Peyer's patch (tissue), 4 donors: ENCODE results near the gene PTBP1. TPM values are rescaled to one million over a fixed set of nuclear protein-coding genes. Genes with fewer than 3 reads are reported as not detected.
A peak's percentile ranks its signal among the peaks of the same experiment; 100 is the strongest.
"Not testable (repeated sequence)": the region's sequence is repeated elsewhere in the genome, so short reads cannot be mapped to it uniquely, and the experiment has no call there.

Experiments
- DNase-seq, 3 donors: peaks; one replicate each; pipeline ENCODE4 v3.0.0-alpha.2; 2017 to 2019
- H3K27ac ChIP-seq, 4 donors: fragments of 200-600 bp; sonication (generic); one replicate each; pipeline ENCODE4 v1.5.1; 2016 to 2019
- H3K27me3 ChIP-seq, 2 donors: fragments of 200-600 bp; sonication (generic); one replicate each; pipeline ENCODE4 v1.5.1; 2019
- H3K36me3 ChIP-seq, 3 donors: fragments of 200-600 bp; sonication (generic); one replicate each; pipeline ENCODE4 v1.5.1; 2016 to 2019
- H3K4me1 ChIP-seq, 4 donors: fragments of 200-600 bp; sonication (generic); one replicate each; pipeline ENCODE4 v1.5.1; 2016 to 2019
- H3K4me3 ChIP-seq, 4 donors: fragments of 200-600 bp; sonication (generic); 1 replicate in 3 of 4; 2 replicates in 1 of 4; pipeline ENCODE4 v1.5.1; 2016 to 2019; ENCODE audit warnings: mild to moderate bottlenecking in 1 of 4
- H3K9me3 ChIP-seq, 4 donors: fragments of 200-600 bp; sonication (generic); one replicate each; pipeline ENCODE4 v1.5.1; 2016 to 2019; ENCODE audit warnings: mild to moderate bottlenecking in 1 of 4
- POLR2A ChIP-seq, 2 donors: fragments of 450-650 bp; IDR thresholded peaks; one replicate each; pipeline ENCODE4 v1.5.1; 2017; ENCODE audit warnings: antibody characterized with exemption in 2 of 2, mild to moderate bottlenecking in 2 of 2, moderate library complexity in 2 of 2
- total RNA-seq, 4 donors: library from RNA; depleted of rRNA; stranded (reverse); fragments of >200 nt; gene quantifications; one replicate each; pipeline ENCODE4 v1.1.0, GENCODE V29; 2016
- TF ChIP-seq, protein P1 (sequence below), 6 experiments: fragments of 450-650 bp in 4 of 6; fragments of 200-600 bp in 2 of 6; sonication (generic) in 1 of 6; IDR thresholded peaks; one replicate each; pipeline ENCODE4 v1.5.1; 2017 to 2019; ENCODE audit warnings: antibody characterized with exemption in 6 of 6, mild to moderate bottlenecking in 3 of 6, moderate library complexity in 1 of 6

Gene PTBP1
- total RNA-seq, 4 donors from 2014 or later = 173 to 436 (median 229) TPM

DNA sequence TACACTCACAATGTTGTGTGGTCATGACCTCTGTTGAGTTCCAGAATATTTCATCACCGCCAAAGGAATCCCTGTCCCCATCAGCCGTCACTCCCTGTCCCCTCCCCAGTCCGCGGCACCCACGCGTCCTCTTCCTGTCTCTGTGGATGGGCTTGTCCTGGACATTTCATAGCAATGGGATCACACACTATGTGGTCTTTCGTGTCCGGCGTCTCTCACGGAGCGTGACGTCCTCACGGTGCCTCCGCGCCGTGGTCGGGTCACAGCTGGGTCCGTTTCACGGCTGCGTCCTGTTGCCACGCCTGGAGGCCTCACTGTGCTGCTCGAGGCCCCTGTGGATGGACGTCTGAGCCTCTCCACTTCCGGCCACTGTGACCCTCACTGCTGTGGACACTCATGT lies 37.0 kb downstream of the PTBP1 start:
- DNase-seq = no peak
- no peak for TF ChIP-seq POLR2A (IDR thresholded peaks at IDR 0.05)
- TF ChIP-seq, protein P1, sequence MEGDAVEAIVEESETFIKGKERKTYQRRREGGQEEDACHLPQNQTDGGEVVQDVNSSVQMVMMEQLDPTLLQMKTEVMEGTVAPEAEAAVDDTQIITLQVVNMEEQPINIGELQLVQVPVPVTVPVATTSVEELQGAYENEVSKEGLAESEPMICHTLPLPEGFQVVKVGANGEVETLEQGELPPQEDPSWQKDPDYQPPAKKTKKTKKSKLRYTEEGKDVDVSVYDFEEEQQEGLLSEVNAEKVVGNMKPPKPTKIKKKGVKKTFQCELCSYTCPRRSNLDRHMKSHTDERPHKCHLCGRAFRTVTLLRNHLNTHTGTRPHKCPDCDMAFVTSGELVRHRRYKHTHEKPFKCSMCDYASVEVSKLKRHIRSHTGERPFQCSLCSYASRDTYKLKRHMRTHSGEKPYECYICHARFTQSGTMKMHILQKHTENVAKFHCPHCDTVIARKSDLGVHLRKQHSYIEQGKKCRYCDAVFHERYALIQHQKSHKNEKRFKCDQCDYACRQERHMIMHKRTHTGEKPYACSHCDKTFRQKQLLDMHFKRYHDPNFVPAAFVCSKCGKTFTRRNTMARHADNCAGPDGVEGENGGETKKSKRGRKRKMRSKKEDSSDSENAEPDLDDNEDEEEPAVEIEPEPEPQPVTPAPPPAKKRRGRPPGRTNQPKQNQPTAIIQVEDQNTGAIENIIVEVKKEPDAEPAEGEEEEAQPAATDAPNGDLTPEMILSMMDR (IDR thresholded peaks at IDR 0.05) = no peak
- Histone ChIP-seq H3K4me3 (no peak overlapping the region), H3K27ac (no peak overlapping the region), H3K4me1 (no peaks in the 10 kb centered on the region), H3K9me3 (no peaks in the 10 kb centered on the region), H3K27me3 (peaks cover 0 to 9% of the 10 kb centered on the region in 2 donors), H3K36me3 (no peaks in the 10 kb centered on the region)

DNA sequence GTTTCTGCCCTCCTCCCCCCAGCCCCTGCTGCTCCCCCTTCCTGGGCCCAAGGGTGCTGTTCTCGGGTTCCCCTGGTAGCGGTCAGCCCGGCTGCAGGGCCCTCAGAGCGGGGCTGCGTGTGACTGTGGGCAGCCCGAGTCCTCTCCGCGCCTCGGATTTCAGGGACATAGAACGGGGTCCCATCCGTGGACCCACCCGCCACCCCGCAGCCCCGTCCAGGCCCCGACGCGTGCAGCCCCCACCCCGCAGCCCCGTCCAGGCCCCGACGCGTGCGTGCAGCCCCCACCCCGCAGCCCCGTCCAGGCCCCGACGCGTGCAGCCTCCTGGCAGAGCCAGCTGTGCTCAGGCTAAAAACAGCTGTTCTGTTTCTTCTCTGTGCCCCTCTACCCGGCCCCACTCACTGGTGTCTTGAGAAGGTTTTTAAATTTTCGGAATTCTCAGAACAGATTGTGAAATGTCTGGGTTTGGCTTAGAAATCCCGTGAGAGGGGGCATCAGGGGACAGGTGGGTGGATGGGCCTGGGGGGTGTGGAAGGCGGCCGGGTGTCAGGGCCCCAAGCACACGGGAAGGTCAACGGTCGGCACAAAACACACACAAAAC lies 38.1 kb downstream of the PTBP1 start:
- Histone ChIP-seq H3K4me3 (no peak overlapping the region), H3K4me1 (no peaks in the 10 kb centered on the region), H3K9me3 (no peaks in the 10 kb centered on the region), H3K27ac (no peak overlapping the region), H3K27me3 (peaks cover 0 to 9% of the 10 kb centered on the region in 2 donors), H3K36me3 (no peaks in the 10 kb centered on the region)
- peak in 1 of 3 donors; percentile 51 for DNase-seq
- TF ChIP-seq, protein P1 (IDR thresholded peaks at IDR 0.05) = no peak
- no peak for TF ChIP-seq POLR2A (IDR thresholded peaks at IDR 0.05)

DNA sequence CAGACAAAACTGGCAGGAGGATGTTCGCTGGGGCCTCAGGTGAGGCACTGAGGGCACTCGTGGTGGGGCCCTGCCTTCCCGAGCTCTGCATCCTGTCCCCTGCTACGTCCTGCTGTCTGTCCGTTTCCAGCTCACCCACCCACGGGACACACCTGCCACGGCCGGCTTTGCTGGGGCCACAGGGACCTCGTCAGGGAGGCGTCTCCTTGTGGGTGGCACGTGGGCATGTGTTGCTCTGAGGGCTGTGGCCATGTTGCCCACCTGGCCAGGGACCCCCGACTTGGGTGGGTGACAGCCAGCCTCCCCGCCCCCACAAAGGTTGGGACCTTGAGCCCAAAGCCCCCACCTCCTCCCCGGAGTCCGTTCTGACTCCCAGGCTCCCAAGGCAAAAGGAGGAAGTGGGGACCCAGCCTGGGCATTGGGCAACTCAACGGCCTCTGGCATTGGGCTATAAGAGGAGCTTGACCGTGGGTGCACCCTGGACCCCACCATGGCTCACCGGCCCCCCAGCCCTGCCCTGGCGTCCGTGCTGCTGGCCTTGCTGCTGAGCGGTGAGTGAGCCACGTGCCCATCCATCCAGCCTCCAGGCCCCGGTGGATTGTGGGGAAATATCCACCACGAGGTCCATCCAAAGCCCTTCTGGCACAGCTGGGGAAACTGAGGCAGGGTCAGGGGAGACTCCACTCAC lies 43.4 kb downstream of the PTBP1 start, which contains the start of gene PRTN3:
PRTN3 (plus strand) TSS at position 481 of the 688 bp plus-strand sequence; CDS start at position 491, 10 bp downstream.
- TF ChIP-seq, protein P1 (IDR thresholded peaks at IDR 0.05) = no peak
- TF ChIP-seq POLR2A (IDR thresholded peaks at IDR 0.05) = no peak
- DNase-seq = peak in 1 of 3 donors; percentile 37
- Histone ChIP-seq H3K9me3 (no peaks in the 10 kb centered on the region), H3K4me3 (no peak within 1 kb of the TSS), H3K27ac (no peak within 1 kb of the TSS), H3K36me3 (no peaks in the 10 kb centered on the region), H3K27me3 (peaks cover 0 to 14% of the 10 kb centered on the region in 2 donors), H3K4me1 (peaks cover 0 to 11% (median 6%) of the 10 kb centered on the region in 4 donors)

DNA sequence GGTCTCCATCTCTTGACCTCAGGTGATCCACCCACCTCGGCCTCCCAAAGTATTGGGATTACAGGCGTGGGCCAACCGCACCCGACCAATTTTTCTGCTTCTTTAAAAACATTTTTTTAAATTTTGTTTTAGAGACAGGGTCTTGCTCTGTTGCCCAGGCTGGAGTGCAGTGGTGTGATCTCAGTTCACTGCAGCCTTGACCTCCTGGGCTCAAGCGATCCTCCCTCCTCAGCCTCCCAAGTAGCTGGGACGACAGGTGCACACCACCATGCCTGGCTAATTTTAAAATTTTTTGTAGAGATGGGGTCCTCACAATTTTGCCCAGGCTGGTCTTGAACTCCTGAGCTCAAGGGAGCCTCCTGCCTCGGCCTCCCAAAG lies 45.5 kb downstream of the PTBP1 start:
- not testable (repeated sequence) for DNase-seq, H3K36me3 ChIP-seq, H3K27ac ChIP-seq, H3K9me3 ChIP-seq, H3K4me3 ChIP-seq
- Histone ChIP-seq H3K27me3 (peaks cover 0 to 22% of the 10 kb centered on the region in 2 donors), H3K4me1 (peaks cover 0 to 11% (median 6%) of the 10 kb centered on the region in 4 donors)

DNA sequence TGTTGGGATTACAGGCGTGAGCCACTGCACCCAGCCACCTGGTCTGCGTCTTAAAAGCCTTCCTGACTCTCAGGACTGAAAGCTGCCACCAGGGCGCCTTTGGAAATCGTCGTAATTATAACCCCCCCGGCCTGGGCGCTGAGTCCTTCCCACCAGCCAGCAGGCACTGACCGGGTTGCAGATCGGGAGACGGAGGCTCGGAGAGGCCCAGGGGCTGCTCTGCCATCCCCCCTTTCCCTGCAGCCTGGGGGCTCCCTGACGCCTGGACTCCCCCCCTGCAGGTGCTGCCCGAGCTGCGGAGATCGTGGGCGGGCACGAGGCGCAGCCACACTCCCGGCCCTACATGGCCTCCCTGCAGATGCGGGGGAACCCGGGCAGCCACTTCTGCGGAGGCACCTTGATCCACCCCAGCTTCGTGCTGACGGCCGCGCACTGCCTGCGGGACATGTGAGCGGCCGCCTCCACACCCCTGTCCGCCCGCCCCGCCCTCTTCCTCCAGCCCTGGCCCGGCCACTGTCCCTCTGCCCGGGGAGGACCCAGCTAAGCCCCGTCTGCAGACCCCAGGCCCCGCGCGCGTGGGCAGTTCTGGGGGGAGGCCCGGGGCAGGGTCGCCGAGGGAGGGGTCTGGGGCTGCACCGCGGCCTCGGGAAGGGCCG lies 46.1 kb downstream of the PTBP1 start:
- peaks cover 0 to 11% (median 6%) of the 10 kb centered on the region in 4 donors for H3K4me1 ChIP-seq
- H3K4me3 ChIP-seq = peak overlapping the region in 2 of 4 donors; percentile 22 to 24
- H3K27ac ChIP-seq = no peak overlapping the region
- no peak for TF ChIP-seq POLR2A (IDR thresholded peaks at IDR 0.05)
- TF ChIP-seq, protein P1 (IDR thresholded peaks at IDR 0.05) = no peak
- no peaks in the 10 kb centered on the region for H3K36me3 ChIP-seq
- peak in 1 of 3 donors; percentile 50 for DNase-seq
- no peaks in the 10 kb centered on the region for H3K9me3 ChIP-seq
- peaks cover 0 to 22% of the 10 kb centered on the region in 2 donors for H3K27me3 ChIP-seq
